ENCODE data around the gene CERS3. TPM values are rescaled to one million over a fixed set of nuclear protein-coding genes. Genes with fewer than 3 reads are reported as not detected.

The CERS3 gene
- 0.12 TPM in 1 of 2 replicates, not detected in the other for total RNA-seq (2013; cell fraction: nucleolus; rRNA removed)
- not detected in 2 replicates for total RNA-seq (2014; rRNA removed)
- total RNA-seq (2014; rRNA removed; fragmentation: Illumina TruSeq; extraction: Trizol) = not detected in 2 replicates
- total RNA-seq (2021) = not detected in 2 replicates
- polyA plus RNA-seq (2011; ENCODE audit: low read depth) = not detected
- polyA plus RNA-seq (2011; rRNA removed) = not detected in 2 replicates
- polyA plus RNA-seq (2011; cell fraction: cytosol; rRNA removed) = not detected in 2 replicates
- not detected in 2 replicates for polyA plus RNA-seq (2011; cell fraction: nucleus; rRNA removed)
- not detected in 2 replicates for polyA plus RNA-seq (2012)
- not detected in 2 replicates for polyA plus RNA-seq (2014; fragmentation: Illumina TruSeq; extraction: Trizol)
- polyA plus RNA-seq (2014; fragmentation: Nextera tagmentation; extraction: Ambion mirVana) = not detected
- not detected in 2 replicates for polyA plus RNA-seq (2014; rRNA removed)
- polyA plus RNA-seq (2016; fragmentation: Nextera tagmentation; extraction: Ambion mirVana) = not detected
- not detected in 2 replicates for polyA minus RNA-seq (2011; rRNA and poly(A)+ RNA removed)
- not detected in 2 replicates for polyA minus RNA-seq (2011; cell fraction: cytosol; rRNA and poly(A)+ RNA removed)
- not detected in 2 replicates for polyA minus RNA-seq (2011; cell fraction: nucleus; rRNA and poly(A)+ RNA removed)
- Bru-seq, nascent RNA = percentile 12 among the genes with signal in this experiment
- BruChase-seq, experiment 1, labeled RNA remaining after a 6-hour chase = percentile 14 among the genes with signal in this experiment
- percentile 14 among the genes with signal in this experiment for BruChase-seq, experiment 2, labeled RNA remaining after a 2-hour chase
- long read RNA-seq, experiment 1 = 0 reads
- long read RNA-seq, experiment 2, partial matches to known transcripts = 0 of 1 reads
- long read RNA-seq, experiment 2, other reads (novel, unspliced or antisense) = 1 of 1 reads

GRCh38 chr15:100528833-100529428, at the start of gene CERS3:
CERS3 (minus strand) TSS chr15:100528950; CDS start chr15:100501849, 27,101 bp downstream.
- ChIA-PET SMC1A (ENCODE audit: uncharacterized antibody, unreplicated experiment) (no interaction called here), CTCF (no interaction called here), RAD21 (ENCODE audit: unreplicated experiment) (no interaction called here), POLR2A (no interaction called here)
- TF ChIP-seq MTA2 (IDR thresholded peaks at IDR 0.05; ENCODE audit: low read depth) = no peak
- no peak for TF ChIP-seq ESRRA (IDR thresholded peaks at IDR 0.05; ENCODE audit: low read length)
- TF ChIP-seq, protein P1, sequence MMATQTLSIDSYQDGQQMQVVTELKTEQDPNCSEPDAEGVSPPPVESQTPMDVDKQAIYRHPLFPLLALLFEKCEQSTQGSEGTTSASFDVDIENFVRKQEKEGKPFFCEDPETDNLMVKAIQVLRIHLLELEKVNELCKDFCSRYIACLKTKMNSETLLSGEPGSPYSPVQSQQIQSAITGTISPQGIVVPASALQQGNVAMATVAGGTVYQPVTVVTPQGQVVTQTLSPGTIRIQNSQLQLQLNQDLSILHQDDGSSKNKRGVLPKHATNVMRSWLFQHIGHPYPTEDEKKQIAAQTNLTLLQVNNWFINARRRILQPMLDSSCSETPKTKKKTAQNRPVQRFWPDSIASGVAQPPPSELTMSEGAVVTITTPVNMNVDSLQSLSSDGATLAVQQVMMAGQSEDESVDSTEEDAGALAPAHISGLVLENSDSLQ (IDR thresholded peaks at IDR 0.05) = no peak
- H3K9ac ChIP-seq (ENCODE audit: control insufficient read depth, insufficient read depth, low read length) = no peak within 1 kb of the TSS
- ATAC-seq = no peak
- H3K36me3 ChIP-seq (ENCODE audit: control insufficient read depth in 2 of 2, insufficient read depth in 2 of 2, low read length in 1 of 2) = no peaks in the 10 kb centered on the region
- no peak for DNase-seq (ENCODE audit: low read depth, low spot score)
- no peaks in the 10 kb centered on the region for H3K79me2 ChIP-seq (ENCODE audit: control insufficient read depth, insufficient read depth, low read length)
- no peaks in the 10 kb centered on the region; a peak in 1 of 4 replicates for H3K27me3 ChIP-seq (replicated peaks in 1 of 2; ENCODE audit: control insufficient read depth in 2 of 2, insufficient read depth in 2 of 2, low read length in 1 of 2)
- H3K9me3 ChIP-seq (replicated peaks; ENCODE audit: control insufficient read depth, insufficient read depth, low read length) = no peaks in the 10 kb centered on the region
- no peak within 1 kb of the TSS for H3K4me3 ChIP-seq
- FAIRE-seq = no peak
- H4K20me1 ChIP-seq (ENCODE audit: control insufficient read depth, insufficient read depth) = no peaks in the 10 kb centered on the region
- no peak within 1 kb of the TSS for H3K27ac ChIP-seq (ENCODE audit: control insufficient read depth, insufficient read depth)
- no peaks in the 10 kb centered on the region for H3K4me1 ChIP-seq (ENCODE audit: control insufficient read depth, insufficient read depth, low read length)
- 63% methylated on average over 10 of the region's 10 CpGs for WGBS (ENCODE audit: insufficient coverage, insufficient replicate concordance, low lambda C conversion rate, missing lambda C conversion rate)
- BruUV-seq (replicated peaks) = no TSS peak
- in situ Hi-C loops (cut with MboI) = no loop called here
- intact Hi-C loops (cut with micrococcal nuclease; ENCODE audit: unreplicated experiment) = no loop called here
- H2AFZ ChIP-seq (ENCODE audit: control insufficient read depth, low read depth, low read length) = no peak within 1 kb of the TSS
- H3K4me2 ChIP-seq (ENCODE audit: control insufficient read depth, insufficient read depth) = no peak within 1 kb of the TSS
